RWPE2 (cell line): ENCODE results near the gene PBX3.

Experiments
- ATAC-seq: fragments of 200-7000 bp; cut with Tn5 transposase; 3 replicates; pipeline ENCODE4 v1.9.1; 2021; ENCODE audit warnings: low read depth
- DNase-seq: peaks from one replicate; pipeline ENCODE4 v3.0.0-alpha.2; 2020; ENCODE audit warnings: low spot score
- H3K27ac ChIP-seq: fragments of 450-650 bp; 2 replicates; pipeline ENCODE4 v1.5.1; 2017; ENCODE audit warnings: mild to moderate bottlenecking; ENCODE audit not compliant: poor library complexity, severe bottlenecking
- H3K27me3 ChIP-seq: fragments of 250-450 bp; sonication (Bioruptor Pico); 2 replicates; pipeline ENCODE4 v1.5.1; 2021; ENCODE audit warnings: mild to moderate bottlenecking, moderate library complexity; ENCODE audit not compliant: insufficient read depth, poor library complexity, severe bottlenecking
- H3K36me3 ChIP-seq: fragments of 250-450 bp; sonication (Bioruptor Pico); 2 replicates; pipeline ENCODE4 v1.5.1; 2020; ENCODE audit warnings: low read depth, mild to moderate bottlenecking, moderate library complexity
- H3K4me1 ChIP-seq: fragments of 250-450 bp; sonication (Bioruptor Pico); 2 replicates; pipeline ENCODE4 v1.5.1; 2021; ENCODE audit warnings: mild to moderate bottlenecking, moderate library complexity; ENCODE audit not compliant: insufficient read depth, poor library complexity, severe bottlenecking
- H3K4me3 ChIP-seq: fragments of 250-450 bp; sonication (Bioruptor Pico); 2 replicates; pipeline ENCODE4 v1.5.1; 2021; ENCODE audit warnings: mild to moderate bottlenecking, moderate library complexity; ENCODE audit not compliant: severe bottlenecking
- H3K9me3 ChIP-seq: fragments of 250-450 bp; sonication (Bioruptor Pico); 2 replicates; pipeline ENCODE4 v1.5.1; 2021; ENCODE audit warnings: mild to moderate bottlenecking, moderate library complexity; ENCODE audit not compliant: severe bottlenecking
- CTCF ChIP-seq: fragments of 450-650 bp; IDR thresholded peaks from one replicate; pipeline ENCODE4 v1.5.1; 2017; ENCODE audit warnings: mild to moderate bottlenecking, moderate library complexity; ENCODE audit not compliant: poor library complexity, severe bottlenecking

The PBX3 gene

DNA sequence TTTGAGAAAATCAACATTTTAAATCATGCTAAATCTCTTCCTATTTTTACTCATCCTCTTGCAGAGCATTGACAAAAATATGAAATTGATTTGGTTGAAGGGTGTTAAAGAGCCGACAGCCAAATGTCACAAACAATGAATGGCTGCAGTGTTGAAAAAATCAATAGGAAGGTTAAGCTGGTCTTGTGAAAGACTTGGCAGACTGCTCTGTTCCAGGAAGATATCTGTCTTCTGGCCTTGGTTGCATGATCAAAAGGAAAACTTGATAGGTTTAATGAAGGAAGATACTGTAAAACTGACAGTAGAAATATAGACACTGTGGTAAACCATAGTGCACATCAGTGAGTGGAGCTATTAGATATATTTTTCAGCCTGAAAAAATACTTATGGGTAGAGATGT, 103.6 kb downstream of the PBX3 start:
- H3K27ac ChIP-seq: no peak overlapping the region
- DNase-seq (no peak), ATAC-seq (no peak)
- H3K36me3 ChIP-seq: no peaks in the 10 kb centered on the region; the same call in 1 of the 2 replicates
- H3K4me1 ChIP-seq: peaks cover 7% of the 10 kb centered on the region
- no peak for TF ChIP-seq CTCF
- H3K4me3 ChIP-seq: no peak overlapping the region
- no peaks in the 10 kb centered on the region for H3K9me3 ChIP-seq
- no peaks in the 10 kb centered on the region for H3K27me3 ChIP-seq

DNA sequence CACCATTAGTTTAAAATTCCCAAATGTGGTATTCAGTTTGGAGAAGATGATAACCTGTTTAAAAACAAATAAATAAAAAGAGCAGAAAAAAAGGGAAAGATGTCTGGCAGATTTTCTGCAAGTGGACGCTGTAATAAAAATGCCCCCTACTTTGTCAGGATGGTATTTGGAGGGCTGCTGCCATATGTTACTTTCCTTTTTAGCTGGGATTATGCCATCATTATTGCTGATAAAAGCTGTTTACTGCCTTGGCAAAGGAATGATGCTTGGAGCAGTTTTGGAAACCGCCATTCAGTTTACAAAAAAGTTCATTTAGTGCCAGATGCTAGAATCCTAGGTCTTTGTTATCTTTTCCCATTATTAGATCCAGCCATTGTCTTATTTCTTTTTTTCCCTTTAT, 104.8 kb downstream of the PBX3 start:
- DNase-seq: no peak
- no peak overlapping the region for H3K27ac ChIP-seq
- H3K9me3 ChIP-seq: no peaks in the 10 kb centered on the region
- no peaks in the 10 kb centered on the region; the same call in 1 of the 2 replicates for H3K36me3 ChIP-seq
- TF ChIP-seq CTCF: no peak
- H3K4me3 ChIP-seq: no peak overlapping the region
- no peaks in the 10 kb centered on the region for H3K27me3 ChIP-seq
- no peak for ATAC-seq
- peaks cover 7% of the 10 kb centered on the region for H3K4me1 ChIP-seq

DNA sequence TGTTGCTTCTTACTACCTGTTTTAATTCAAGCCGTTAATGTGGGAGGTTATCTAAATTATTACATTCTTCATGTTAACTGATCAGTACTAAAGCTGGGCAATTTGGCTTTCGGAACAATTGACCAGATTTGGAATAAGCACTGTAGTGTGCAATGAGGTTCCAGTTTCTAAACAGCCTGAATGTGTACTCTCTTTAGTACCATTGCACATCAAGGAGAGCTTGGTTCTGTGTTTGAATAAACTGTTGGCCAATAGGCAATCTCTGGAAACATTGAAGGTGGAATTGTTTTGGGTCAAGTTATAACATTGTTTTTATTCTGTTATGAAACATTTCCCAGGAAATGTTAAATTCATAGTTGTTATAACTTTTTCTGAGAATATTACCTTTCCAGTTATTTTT, 105.2 kb downstream of the PBX3 start:
- H3K4me1 ChIP-seq: peaks cover 7% of the 10 kb centered on the region
- DNase-seq: no peak
- TF ChIP-seq CTCF: no peak
- no peaks in the 10 kb centered on the region; the same call in 1 of the 2 replicates for H3K36me3 ChIP-seq
- H3K27me3 ChIP-seq: no peaks in the 10 kb centered on the region
- H3K9me3 ChIP-seq: no peaks in the 10 kb centered on the region
- no peak overlapping the region for H3K27ac ChIP-seq
- no peak for ATAC-seq
- no peak overlapping the region for H3K4me3 ChIP-seq

- no peak overlapping the region for H3K27ac ChIP-seq
- TF ChIP-seq CTCF: no peak
- no peak for DNase-seq
- no peaks in the 10 kb centered on the region for H3K36me3 ChIP-seq
- no peak for ATAC-seq
- H3K9me3 ChIP-seq: no peaks in the 10 kb centered on the region
- H3K27me3 ChIP-seq: no peaks in the 10 kb centered on the region
- H3K4me3 ChIP-seq: no peak overlapping the region
- H3K4me1 ChIP-seq: peaks cover 7% of the 10 kb centered on the region
Observed at GRCh38 chr9:125854553-125855275, 107.5 kb downstream of the PBX3 start.

GRCh38 chr9:125856331-125856730, 109.2 kb downstream of the PBX3 start:
- H3K27ac ChIP-seq: no peak overlapping the region
- no peaks in the 10 kb centered on the region for H3K9me3 ChIP-seq
- TF ChIP-seq CTCF: no peak

More at GRCh38 chr9:125856331-125856730, 109.2 kb downstream of the PBX3 start:
- no peaks in the 10 kb centered on the region for H3K27me3 ChIP-seq
- H3K4me1 ChIP-seq: peaks cover 7% of the 10 kb centered on the region
- ATAC-seq (no peak), DNase-seq (no peak)
- H3K4me3 ChIP-seq: no peak overlapping the region
- no peaks in the 10 kb centered on the region for H3K36me3 ChIP-seq
